Loucy (cell line): Measurements from ENCODE around the gene MTF2.

Source experiments
- H2AFZ ChIP-seq: fragments of 200-600 bp; sonication (generic); 2 replicates; pipeline ENCODE4 v1.6.0; 2016; ENCODE audit warnings: antibody characterized with exemption, mild to moderate bottlenecking, low read length, moderate library complexity
- H3F3A ChIP-seq: fragments of 200-600 bp; 2 replicates; pipeline ENCODE4 v1.6.0; 2016; ENCODE audit warnings: antibody characterized with exemption, low read depth, mild to moderate bottlenecking
- H3K27me3 ChIP-seq: fragments of 200-600 bp; sonication (generic); 2 replicates; pipeline ENCODE4 v1.6.1; 2014; ENCODE audit warnings: low read length, mild to moderate bottlenecking; ENCODE audit not compliant: insufficient read depth, poor library complexity, severe bottlenecking
- H3K36me3 ChIP-seq: fragments of 200-600 bp; sonication (generic); 2 replicates; pipeline ENCODE4 v1.6.1; 2016; ENCODE audit warnings: low read length; ENCODE audit not compliant: insufficient read depth
- H3K4me1 ChIP-seq: fragments of 200-600 bp; sonication (generic); 2 replicates; pipeline ENCODE4 v1.5.1; 2014; ENCODE audit warnings: low read length, mild to moderate bottlenecking; ENCODE audit not compliant: insufficient read depth, poor library complexity, severe bottlenecking
- H3K4me2 ChIP-seq: fragments of 200-600 bp; sonication (generic); 2 replicates; pipeline ENCODE4 v1.6.0; 2014; ENCODE audit warnings: antibody characterized with exemption, low read length, low read depth, mild to moderate bottlenecking; ENCODE audit not compliant: poor library complexity, severe bottlenecking
- H3K4me3 ChIP-seq: fragments of 200-600 bp; sonication (generic); 2 replicates; pipeline ENCODE4 v1.5.1; 2014; ENCODE audit warnings: low read length, mild to moderate bottlenecking, mixed read lengths; ENCODE audit not compliant: poor library complexity, severe bottlenecking
- H3K79me2 ChIP-seq: fragments of 200-600 bp; sonication (generic); 2 replicates; pipeline ENCODE4 v1.6.1; 2014; ENCODE audit warnings: low read length; ENCODE audit not compliant: insufficient read depth
- H3K9ac ChIP-seq: fragments of 200-600 bp; sonication (generic); 2 replicates; pipeline ENCODE4 v1.6.0; 2014; ENCODE audit warnings: mild to moderate bottlenecking, low read depth, low read length, moderate library complexity; ENCODE audit not compliant: poor library complexity, severe bottlenecking
- H3K9me2 ChIP-seq: fragments of 200-600 bp; sonication (generic); replicated peaks from 2 replicates; pipeline ENCODE4 v1.6.1; 2016; ENCODE audit warnings: low read depth, low read length, mixed read lengths
- H3K9me3 ChIP-seq: fragments of 200-600 bp; sonication (generic); 2 replicates; pipeline ENCODE4 v1.6.1; 2014; ENCODE audit warnings: mild to moderate bottlenecking, antibody characterized with exemption, low read length, low read depth; ENCODE audit not compliant: insufficient read depth
- H4K20me1 ChIP-seq: fragments of 200-600 bp; sonication (generic); 2 replicates; pipeline ENCODE4 v1.6.0; 2014; ENCODE audit warnings: antibody characterized with exemption, low read length, mild to moderate bottlenecking; ENCODE audit not compliant: insufficient read depth, poor library complexity, severe bottlenecking
- CTCF ChIP-seq: fragments of 200-600 bp; sonication (generic); conservative IDR thresholded peaks from 2 replicates; pipeline ENCODE4 v1.5.1; 2014; ENCODE audit warnings: mild to moderate bottlenecking, antibody characterized with exemption, low read length
- EZH2phosphoT487 ChIP-seq: fragments of 200-600 bp; IDR thresholded peaks from 2 replicates; pipeline ENCODE4 v1.6.1; 2018; ENCODE audit warnings: antibody characterized with exemption, mild to moderate bottlenecking, moderate library complexity, borderline replicate concordance

MTF2 gene

GRCh38 chr1:93083979-93084378 lies 4.9 kb downstream of the MTF2 start:
- Histone ChIP-seq H3F3A (no peaks in the 10 kb centered on the region), H3K4me3 (peak overlapping the region; percentile 96), H2AFZ (no peak overlapping the region), H3K4me1 (peaks cover 55% of the 10 kb centered on the region), H3K79me2 (peaks cover 99% of the 10 kb centered on the region), H3K9me2 (no peaks in the 10 kb centered on the region), H3K9ac (peak overlapping the region; percentile 31), H4K20me1 (peaks cover 96% of the 10 kb centered on the region), H3K9me3 (no peaks in the 10 kb centered on the region), H3K36me3 (peaks cover 15% of the 10 kb centered on the region), H3K4me2 (peak overlapping the region; percentile 98), H3K27me3 (no peaks in the 10 kb centered on the region)
- TF ChIP-seq EZH2phosphoT487 (no peak), CTCF (no peak)

GRCh38 chr1:93087532-93087931 lies 8.4 kb downstream of the MTF2 start:
- Histone ChIP-seq H3K9ac (no peak overlapping the region), H4K20me1 (peaks cover 94% of the 10 kb centered on the region), H3K4me2 (peak overlapping the region; percentile 98), H3F3A (no peaks in the 10 kb centered on the region), H3K9me2 (no peaks in the 10 kb centered on the region), H3K27me3 (no peaks in the 10 kb centered on the region), H3K79me2 (peaks cover 100% of the 10 kb centered on the region), H3K4me1 (peaks cover 48% of the 10 kb centered on the region), H3K9me3 (no peaks in the 10 kb centered on the region), H2AFZ (no peak overlapping the region), H3K36me3 (peaks cover 21% of the 10 kb centered on the region), H3K4me3 (peak overlapping the region; percentile 33)
- TF ChIP-seq CTCF (no peak), EZH2phosphoT487 (no peak)

GRCh38 chr1:93093332-93094006 lies 14.4 kb downstream of the MTF2 start:
- no peak overlapping the region for H2AFZ ChIP-seq
- TF ChIP-seq EZH2phosphoT487 (no peak), CTCF (no peak)
- H3K9me2 ChIP-seq: no peaks in the 10 kb centered on the region

More at GRCh38 chr1:93093332-93094006, 14.4 kb downstream of the MTF2 start:
- H3K4me2 ChIP-seq: peak overlapping the region; percentile 53
- no peak overlapping the region for H3K9ac ChIP-seq
- peak overlapping the region; percentile 1 for H3K4me3 ChIP-seq
- peaks cover 9% of the 10 kb centered on the region for H3K36me3 ChIP-seq
- H3F3A ChIP-seq: no peaks in the 10 kb centered on the region
- H3K9me3 ChIP-seq: no peaks in the 10 kb centered on the region
- peaks cover 25% of the 10 kb centered on the region for H3K4me1 ChIP-seq
- peaks cover 92% of the 10 kb centered on the region for H4K20me1 ChIP-seq
- H3K79me2 ChIP-seq: peaks cover 100% of the 10 kb centered on the region
- no peaks in the 10 kb centered on the region for H3K27me3 ChIP-seq
